GM21825 (cell line): Measurements from ENCODE around the gene ST13.
"Not testable (repeated sequence)": the region's sequence is repeated elsewhere in the genome, so short reads cannot be mapped to it uniquely, and the experiment has no call there.

Experiments
- ATAC-seq: cut with Tn5 transposase; IDR thresholded peaks from one replicate; pipeline ENCODE4 v1.9.1; 2021; ENCODE audit warnings: mild to moderate bottlenecking, moderate library complexity; ENCODE audit not compliant: unreplicated experiment

The ST13 gene

GRCh38 chr22:40856513-40857308, at the start of gene ST13, which contains the start of gene XPNPEP3:
ST13 (minus strand) TSS chr22:40856639; CDS start chr22:40856540, 99 bp downstream.
XPNPEP3 (plus strand) TSS chr22:40857148; CDS start chr22:40857182, 34 bp downstream.
- ATAC-seq = peak; percentile 77

GRCh38 chr22:40904101-40904500, 47.7 kb upstream of the ST13 start:
- ATAC-seq = no peak

- no peak for ATAC-seq
These were observed 42.5 kb upstream of the ST13 start for GRCh38 chr22:40898850-40899357.

- no peak for ATAC-seq
These were observed 38.0 kb upstream of the ST13 start for GRCh38 chr22:40894417-40894816.

GRCh38 chr22:40890881-40891280, 34.4 kb upstream of the ST13 start:
- no peak for ATAC-seq

GRCh38 chr22:40889116-40889515, 32.7 kb upstream of the ST13 start:
- ATAC-seq = no peak

- ATAC-seq = no peak
These were observed 22.5 kb upstream of the ST13 start for GRCh38 chr22:40878922-40879321.

- no peak for ATAC-seq
These were observed 21.0 kb upstream of the ST13 start for GRCh38 chr22:40877488-40877887.

GRCh38 chr22:40876907-40877306, 20.5 kb upstream of the ST13 start:
- ATAC-seq = no peak

GRCh38 chr22:40875111-40875510, 18.7 kb upstream of the ST13 start:
- no peak for ATAC-seq

GRCh38 chr22:40874016-40874415, 17.6 kb upstream of the ST13 start:
- ATAC-seq = no peak

- not testable (repeated sequence) for ATAC-seq
These were observed 11.9 kb upstream of the ST13 start for GRCh38 chr22:40868379-40868778.

GRCh38 chr22:40867109-40867508, 10.7 kb upstream of the ST13 start:
- no peak for ATAC-seq

- no peak for ATAC-seq
These were observed 6.1 kb upstream of the ST13 start for GRCh38 chr22:40862537-40862936.

GRCh38 chr22:40862013-40862412, 5.6 kb upstream of the ST13 start, which contains the start of gene DNAJB7:
DNAJB7 (minus strand) TSS chr22:40862113; CDS start chr22:40861994, 119 bp downstream.
- no peak for ATAC-seq

GRCh38 chr22:40857309-40857855, 943 bp upstream of the ST13 start:
- peak; percentile 15 for ATAC-seq

GRCh38 chr22:40855979-40856512, 393 bp downstream of the ST13 start:
- ATAC-seq = peak; percentile 22

GRCh38 chr22:40855071-40855978, 1.1 kb downstream of the ST13 start:
- ATAC-seq = no peak

GRCh38 chr22:40853961-40854360, 2.5 kb downstream of the ST13 start:
- ATAC-seq = no peak

GRCh38 chr22:40853333-40853732, 3.1 kb downstream of the ST13 start:
- ATAC-seq = no peak

GRCh38 chr22:40845816-40846215, 10.6 kb downstream of the ST13 start:
- ATAC-seq = not testable (repeated sequence)
